EH (cell line): ENCODE measurements around the gene DYNLT5.
"Not testable (repeated sequence)": the region's sequence is repeated elsewhere in the genome, so short reads cannot be mapped to it uniquely, and the experiment has no call there.

Experiments used
- DNase-seq: peaks from one replicate; pipeline ENCODE4 v3.0.0-alpha.2; 2015; ENCODE audit warnings: low read depth

Gene DYNLT5

GRCh38 chr1:66788231-66788939, 36.1 kb downstream of the DYNLT5 start:
- no peak for DNase-seq

DNA sequence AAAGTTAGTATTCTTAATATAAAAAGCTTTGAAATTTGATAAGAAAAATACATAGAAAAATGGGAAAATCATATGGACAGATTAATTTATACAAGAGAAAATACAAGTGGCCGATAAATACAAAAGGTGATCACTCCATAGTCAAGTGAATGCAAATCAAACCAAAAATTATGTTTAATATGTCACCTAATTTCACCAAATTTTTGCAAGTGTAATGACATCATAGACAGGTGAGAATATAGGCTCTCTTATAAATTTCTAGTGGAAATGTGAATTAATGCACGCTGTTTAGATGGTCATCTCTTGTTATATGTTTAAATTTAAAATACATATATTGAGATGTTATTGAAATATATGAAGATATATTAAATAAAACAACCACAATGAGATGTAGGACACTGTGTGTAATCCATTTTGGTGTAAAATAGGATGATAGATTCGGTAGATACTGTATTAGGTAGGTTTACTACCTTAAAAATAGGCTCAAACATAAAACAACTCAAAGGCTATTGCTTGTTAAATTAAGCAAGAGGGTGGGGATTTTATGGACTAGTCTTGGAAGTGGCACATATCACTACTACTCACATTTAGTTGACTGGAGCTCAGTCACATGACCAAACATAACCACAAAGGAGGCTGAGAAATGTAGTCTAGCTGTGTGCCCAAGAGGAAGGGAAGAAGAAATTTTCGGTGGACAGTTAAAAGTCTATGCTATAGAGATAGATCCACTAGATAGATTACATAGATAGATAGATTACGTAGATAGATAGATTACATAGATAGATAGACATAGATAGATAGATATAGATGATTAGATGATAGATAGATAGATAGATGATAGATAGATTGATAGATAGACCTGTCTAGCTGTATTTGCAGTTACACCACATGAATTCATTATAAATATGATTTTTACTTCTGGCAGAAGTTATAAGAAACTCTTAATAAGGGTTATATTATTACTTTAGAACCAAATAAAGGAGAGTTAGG, 39.7 kb downstream of the DYNLT5 start:
- DNase-seq: no peak

GRCh38 chr1:66795839-66796238, 43.6 kb downstream of the DYNLT5 start:
- not testable (repeated sequence) for DNase-seq

- DNase-seq: no peak
Measured at GRCh38 chr1:66809245-66809644, 57.0 kb downstream of the DYNLT5 start.

GRCh38 chr1:66809736-66810326, 57.6 kb downstream of the DYNLT5 start:
- DNase-seq: peak; percentile 15

DNA sequence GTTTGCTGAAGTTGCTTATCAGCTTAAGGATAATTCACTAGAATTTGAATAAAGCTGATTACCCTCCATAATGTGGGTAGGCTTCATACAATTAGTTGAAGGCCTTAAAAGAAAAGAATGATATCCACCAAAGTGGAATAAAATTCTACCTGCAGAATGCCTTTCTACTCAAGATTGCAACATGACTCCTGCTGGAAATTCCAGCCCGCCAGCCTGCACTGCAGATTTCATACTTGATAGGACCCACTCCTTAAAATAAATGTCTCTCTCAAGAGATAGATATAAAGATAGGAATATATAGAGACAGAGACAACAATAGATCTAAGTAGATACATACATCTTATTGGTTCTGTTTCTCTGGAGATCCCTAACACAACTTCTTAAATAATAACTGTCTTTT, 72.5 kb downstream of the DYNLT5 start:
- no peak for DNase-seq
